Activated T-helper 1 cell treated with anti-CD3 and anti-CD28 coated beads, Interleukin-2, amount 50 U/mL, for 16 hours (primary cell): ENCODE data around the gene CD3E.

Source experiments
- DNase-seq, 2 donors: peaks; one replicate each; pipeline ENCODE4 v3.0.0-alpha.2; 2020; ENCODE audit warnings: low read depth in 1 of 2, low spot score in 1 of 2

Gene CD3E

DNA sequence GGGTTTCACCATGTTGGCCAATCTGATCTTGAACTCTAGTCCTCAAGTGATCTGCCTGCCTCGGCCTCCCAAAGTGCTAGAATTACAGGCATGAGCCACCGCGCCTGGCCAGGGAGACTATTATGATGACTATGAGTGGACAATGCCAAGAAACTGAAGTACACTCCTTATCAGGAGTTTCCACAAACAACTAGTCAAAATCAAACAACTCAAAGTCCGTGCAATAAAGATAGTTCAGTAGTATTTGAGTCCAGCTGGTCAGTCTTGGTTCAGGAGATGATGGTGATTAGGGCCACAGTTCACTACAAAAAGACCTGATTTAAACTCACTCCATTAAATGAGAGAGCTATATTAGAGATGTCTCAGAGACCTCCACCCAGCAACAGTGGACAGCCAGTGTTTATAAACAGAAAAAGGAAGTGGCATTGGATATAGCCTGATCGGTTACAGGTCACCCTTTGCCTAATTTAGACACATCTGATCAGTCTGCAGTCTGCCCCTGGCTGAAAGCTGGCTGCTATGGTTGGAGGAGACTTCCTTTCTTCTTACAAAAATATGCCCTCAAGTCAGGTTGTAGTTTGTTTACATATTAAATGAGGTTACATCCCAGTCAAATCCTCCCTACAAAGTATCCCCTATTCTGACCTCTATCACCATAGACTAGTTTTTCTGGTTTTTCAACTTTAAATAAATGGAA, 17.0 kb downstream of the CD3E start:
- DNase-seq: no peak

DNA sequence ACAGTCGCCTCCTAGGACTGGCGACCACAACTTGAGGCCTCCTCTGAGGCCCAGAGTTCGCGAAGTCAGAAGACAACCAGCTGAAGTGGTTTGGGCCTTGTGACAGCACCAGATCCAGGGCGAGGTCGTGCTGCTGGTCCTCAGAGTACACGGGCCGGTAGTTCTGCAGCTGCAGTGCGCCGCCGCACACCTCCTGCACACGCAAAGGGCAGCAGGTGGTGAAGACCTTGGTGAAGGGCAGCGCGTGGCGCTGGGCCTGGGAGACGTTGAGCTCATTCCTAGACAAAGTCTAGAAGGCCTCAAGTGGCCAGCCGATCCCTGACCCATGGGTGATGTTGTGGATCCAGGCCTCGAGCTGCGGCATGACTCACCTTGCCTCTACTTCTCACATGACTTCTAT, 18.2 kb downstream of the CD3E start:
- no peak for DNase-seq

DNA sequence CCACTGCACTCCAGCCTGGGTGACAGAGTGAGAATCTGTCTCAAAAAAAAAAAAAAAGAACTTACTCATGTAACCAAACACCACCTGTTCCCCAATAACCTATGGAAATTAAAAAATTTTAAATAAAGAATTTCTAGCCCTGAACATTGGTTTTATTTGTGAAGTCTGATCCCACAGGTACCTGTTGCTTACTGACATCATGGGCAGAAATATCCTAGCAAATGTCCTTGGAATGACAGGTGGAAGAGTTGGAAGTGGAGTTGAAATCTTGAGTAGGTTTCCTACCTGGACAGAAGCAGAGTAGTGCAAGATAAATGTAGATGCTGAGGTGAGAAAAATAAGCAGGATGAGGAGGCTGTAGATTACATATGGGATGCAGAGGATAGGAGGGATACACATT, 20.8 kb downstream of the CD3E start:
- DNase-seq: no peak

DNA sequence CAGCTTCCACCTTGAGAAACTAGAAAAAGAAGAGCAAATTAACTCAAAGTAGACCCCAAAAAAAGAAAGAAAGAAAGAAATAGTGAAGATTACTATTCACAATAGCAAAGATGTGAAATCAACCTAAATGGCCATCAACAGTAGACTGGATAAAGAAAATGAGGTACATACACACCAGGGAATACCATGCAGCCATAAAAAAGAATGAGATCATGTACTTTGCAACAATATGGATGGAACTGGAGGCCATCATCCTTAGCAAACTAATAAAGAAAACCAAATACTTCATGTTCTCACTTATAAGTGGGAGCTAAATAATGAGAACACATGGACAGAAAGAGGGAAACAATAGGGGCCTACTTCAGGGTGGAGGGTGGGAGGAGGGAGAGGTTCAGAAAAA, 24.2 kb downstream of the CD3E start:
- DNase-seq: no peak

DNA sequence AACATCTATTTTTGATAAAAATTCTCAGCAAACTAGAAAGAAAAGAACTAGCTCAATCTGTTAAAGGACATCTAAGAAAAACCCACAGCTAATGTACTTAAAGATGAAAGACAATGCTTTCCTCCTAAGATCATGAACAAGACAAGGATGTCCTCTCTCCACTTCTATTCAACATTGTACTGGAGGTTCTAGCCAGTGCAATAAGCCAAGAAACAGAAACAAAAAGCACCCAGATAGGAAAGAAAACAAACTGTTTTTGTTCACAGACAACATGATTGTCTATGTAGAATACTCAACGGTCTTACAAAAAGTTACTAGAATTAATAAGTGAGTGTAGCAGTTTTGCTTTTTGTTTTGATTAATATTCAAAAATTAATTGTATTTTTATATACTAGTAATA, 30.2 kb downstream of the CD3E start:
- no peak for DNase-seq

DNA sequence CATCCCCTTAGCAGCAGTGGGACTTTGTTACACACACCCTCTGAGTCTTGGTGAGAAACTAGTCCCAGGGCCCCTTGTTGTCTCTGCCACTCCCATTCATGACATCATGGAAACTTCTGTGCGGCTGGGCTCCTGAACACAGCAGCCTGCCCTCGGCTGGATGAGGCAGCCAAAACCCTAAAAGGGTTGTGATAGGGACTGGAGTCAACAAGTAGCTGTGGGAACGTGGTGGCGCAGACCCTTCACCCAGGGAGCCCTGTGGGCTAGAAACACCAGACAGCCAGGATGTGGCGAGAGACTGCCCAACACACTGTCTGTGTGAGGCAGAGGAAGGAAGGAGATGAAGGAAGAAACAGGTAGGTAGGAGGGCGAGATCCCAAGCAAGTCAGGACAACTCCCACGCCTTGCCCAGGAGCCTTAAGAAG, 34.1 kb downstream of the CD3E start:
- peak; percentile 68 to 75 for DNase-seq

DNA sequence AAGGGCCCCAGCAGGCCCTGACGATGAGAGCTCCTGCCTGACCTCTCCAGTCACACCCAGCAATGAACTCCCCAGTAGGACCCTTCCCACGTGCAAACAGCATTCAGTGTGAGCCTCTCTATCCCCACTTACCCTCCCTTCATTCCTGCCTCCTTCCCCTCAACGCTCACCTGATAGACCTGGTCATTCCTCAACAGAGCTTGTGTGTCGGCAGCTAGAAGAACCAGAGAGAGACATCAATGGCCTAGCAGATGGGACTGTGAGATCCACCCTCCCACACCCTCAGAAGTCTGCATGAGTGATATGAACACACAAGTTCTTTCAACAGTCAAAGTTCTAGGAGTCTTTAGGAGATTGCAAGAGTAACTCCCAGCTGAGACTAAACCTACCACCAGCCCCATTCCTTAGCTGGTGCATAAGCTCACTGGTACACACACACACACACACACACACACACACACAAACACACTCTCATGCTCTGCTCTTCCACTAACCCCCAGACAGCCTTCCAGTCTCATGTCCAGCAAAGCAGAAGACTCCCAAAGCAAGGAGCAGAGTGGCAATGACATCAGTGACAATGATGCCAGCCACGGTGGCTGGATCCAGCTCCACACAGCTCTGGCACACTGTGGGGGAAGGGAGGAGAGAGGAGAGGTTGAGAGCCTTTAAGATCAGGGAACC, 34.9 kb downstream of the CD3E start:
- no peak for DNase-seq

DNA sequence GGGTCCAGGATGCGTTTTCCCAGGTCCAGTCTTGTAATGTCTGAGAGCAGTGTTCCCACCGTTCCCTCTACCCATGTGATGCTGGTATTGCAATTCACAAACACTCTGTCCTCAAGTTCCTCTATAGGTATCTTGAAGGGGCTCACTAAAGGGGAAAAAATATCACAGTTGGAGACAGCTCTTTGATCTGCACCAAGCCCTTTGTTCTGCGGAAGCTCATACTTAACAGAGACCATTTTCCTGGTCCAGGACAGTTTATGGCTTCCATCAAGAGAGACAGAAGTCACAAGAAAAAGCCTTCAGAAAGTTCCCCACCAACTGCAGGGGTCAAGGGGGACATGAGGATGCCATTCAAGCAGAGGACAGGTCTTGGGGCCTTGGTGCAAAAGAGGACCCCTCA, 35.9 kb downstream of the CD3E start:
- no peak for DNase-seq

DNA sequence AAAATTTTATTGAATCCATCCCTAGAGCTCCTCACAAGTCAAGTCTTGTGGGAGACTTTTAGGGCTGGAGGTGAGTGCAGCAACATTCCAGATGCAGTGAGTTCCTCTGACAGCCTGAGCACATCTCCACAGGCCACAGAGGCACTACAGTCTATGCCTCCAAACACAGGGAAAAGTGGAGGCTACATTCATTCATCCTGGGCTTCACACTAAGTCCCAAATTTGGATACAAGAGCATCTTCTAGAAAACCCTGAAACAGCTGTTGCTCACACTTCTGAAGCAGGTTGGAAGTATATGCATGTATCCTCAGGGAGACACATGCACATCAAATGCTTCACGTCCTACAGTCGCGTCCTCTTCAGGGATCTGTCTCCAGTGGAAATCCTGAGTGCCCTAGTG, 36.7 kb downstream of the CD3E start:
- no peak for DNase-seq

DNA sequence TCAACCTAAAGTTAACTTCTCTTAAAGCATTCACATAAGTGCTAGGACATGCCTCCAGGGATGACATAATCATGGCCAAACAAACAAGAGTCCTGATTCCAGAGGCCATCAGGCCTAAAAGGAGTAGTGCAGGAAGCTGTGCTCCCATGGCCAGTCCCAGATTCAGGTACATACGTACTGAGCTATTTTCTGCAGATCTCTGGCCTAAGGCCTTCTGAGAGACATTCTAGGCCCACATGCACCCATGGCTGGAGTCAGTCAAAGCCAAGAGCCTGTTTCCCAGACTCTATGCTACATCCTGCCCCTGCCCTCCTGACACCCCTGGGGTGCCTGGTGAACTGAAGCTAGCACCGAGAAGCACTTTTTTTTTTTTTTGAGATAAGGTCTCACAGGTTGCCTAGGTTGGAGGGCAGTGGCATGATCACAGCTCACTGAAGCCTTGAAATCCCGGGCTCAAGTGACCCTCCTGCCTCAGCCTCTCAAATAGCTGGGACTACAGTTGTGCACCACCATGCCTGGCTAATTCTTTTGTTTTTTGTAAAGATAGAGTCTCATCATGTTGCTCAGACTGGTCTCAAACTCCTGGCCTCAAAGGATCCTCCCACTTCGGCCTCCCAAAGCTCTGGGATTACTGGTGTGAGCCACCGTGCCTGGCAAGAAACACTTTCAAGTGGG, 37.4 kb downstream of the CD3E start:
- DNase-seq: no peak

DNA sequence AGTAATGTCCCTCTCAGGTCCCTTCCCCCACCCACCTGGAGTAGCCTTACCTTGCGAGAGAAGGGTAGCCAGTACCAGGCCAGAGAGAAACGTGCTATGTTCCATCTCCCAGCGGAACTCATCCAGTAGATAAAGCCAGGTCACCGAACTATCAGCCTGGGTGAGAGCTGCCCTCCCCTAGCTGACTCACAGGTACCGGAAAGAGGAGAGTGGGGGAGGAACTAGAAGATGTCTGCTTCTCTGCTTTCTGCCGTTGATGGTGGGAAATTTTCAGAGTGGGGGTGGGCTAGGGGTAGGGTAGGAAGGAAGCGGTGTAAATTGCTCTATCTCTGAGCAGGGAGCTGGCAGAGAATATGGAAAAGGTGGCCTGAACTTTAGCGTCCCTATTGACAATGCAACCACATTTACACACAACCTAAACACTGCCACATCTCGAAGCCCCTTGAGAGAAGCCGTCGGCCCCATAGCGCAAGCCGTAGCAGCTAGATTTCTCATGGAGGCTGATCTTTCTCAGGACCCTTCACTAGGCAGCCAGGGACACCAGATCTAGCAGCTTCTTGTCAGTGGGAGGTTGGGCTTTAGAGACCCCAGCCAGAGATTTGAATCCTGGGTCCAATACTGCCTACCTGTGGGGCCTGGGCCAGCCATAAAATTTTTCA, 38.1 kb downstream of the CD3E start, which contains the start of gene CD3D:
TSS of gene CD3D (minus strand) at position 203 of the 659 bp plus-strand sequence. CDS start at position 105, 98 bp downstream.
- DNase-seq: peak; percentile 39 to 54

DNA sequence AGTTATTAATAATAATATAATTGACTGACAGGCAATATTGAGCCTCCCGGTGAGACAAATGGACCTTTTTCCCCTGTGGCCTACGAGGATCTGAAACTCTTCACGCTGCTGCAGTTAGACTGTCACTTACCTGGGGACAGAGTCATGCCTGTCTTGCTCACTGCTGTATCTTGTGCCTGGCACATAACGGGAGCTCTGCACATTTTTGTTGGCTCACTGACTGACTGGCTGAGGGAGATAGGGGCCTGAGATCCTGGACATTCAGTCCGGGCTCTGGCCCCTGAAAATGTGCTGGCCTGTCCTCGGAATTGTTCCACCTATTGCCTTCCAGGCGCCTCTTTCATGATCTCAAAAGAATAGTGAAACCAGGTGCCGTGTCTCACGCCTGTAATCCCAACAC, 38.7 kb downstream of the CD3E start:
- no peak for DNase-seq

DNA sequence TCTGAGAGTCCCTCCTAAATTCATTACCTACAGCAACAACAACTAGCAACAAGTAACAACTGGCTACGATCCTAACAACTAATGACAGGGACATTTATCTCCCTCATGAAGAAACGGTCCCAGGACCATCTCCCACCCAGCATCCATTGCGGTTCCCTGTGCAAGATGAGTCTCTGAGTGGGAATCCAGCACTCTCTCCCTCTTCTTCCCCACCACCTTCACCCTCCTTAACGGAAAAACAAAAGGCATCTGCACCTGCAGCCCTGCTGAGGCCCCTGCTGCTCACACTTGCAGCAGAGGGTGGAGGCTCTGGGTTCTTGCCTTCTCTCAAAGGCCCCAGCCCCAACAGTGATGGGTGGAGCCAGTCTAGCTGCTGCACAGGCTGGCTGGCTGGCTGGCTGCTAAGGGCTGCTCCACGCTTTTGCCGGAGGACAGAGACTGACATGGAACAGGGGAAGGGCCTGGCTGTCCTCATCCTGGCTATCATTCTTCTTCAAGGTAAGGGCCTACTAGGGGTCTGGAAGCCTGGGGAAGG, 39.5 kb downstream of the CD3E start, which contains the start of gene CD3G:
TSS of gene CD3G (plus strand) at position 364 of the 535 bp plus-strand sequence. CDS start at position 444, 80 bp downstream.
- peak; percentile 52 to 62 for DNase-seq

DNA sequence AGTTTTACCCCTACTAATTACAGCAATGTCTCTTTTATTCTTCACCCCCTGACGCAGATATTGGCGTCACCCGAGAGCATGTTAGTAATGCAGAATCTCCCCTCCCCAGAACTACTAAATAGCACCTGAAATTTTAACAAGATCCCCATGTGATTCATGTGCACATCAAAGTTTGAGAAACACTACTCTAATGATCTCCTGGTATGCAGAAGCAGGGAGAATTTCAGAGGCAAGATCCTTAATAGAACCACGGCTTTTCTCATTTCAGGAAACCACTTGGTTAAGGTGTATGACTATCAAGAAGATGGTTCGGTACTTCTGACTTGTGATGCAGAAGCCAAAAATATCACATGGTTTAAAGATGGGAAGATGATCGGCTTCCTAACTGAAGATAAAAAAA, 44.9 kb downstream of the CD3E start:
- no peak for DNase-seq

DNA sequence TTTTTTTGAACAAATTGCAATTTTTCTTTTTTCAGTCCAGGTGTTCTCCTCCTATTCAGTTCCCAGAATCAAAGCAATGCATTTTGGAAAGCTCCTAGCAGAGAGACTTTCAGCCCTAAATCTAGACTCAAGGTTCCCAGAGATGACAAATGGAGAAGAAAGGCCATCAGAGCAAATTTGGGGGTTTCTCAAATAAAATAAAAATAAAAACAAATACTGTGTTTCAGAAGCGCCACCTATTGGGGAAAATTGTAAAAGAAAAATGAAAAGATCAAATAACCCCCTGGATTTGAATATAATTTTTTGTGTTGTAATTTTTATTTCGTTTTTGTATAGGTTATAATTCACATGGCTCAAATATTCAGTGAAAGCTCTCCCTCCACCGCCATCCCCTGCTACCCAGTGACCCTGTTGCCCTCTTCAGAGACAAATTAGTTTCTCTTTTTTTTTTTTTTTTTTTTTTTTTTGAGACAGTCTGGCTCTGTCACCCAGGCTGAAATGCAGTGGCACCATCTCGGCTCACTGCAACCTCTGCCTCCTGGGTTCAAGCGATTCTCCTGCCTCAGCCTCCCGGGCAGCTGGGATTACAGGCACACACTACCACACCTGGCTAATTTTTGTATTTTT, 48.7 kb downstream of the CD3E start:
- no peak for DNase-seq

DNA sequence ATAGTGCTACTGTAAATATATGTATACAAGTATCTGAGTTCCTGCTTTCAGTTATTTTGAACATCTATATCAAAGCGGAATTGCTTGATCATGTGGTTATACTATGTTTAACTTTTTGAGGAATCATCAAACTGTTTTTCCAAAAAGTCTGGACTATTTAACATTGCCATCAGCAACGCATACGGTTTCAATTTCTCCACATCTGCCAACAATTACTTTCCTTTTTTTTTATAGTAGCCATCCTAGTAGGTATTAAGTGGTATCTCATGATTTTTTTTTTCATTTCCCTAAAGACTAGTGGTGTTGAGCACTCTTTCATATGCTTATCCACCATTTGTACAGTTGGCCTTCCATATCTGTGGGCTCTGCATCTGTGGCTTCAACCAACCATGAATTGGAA, 53.5 kb downstream of the CD3E start:
- DNase-seq: no peak

DNA sequence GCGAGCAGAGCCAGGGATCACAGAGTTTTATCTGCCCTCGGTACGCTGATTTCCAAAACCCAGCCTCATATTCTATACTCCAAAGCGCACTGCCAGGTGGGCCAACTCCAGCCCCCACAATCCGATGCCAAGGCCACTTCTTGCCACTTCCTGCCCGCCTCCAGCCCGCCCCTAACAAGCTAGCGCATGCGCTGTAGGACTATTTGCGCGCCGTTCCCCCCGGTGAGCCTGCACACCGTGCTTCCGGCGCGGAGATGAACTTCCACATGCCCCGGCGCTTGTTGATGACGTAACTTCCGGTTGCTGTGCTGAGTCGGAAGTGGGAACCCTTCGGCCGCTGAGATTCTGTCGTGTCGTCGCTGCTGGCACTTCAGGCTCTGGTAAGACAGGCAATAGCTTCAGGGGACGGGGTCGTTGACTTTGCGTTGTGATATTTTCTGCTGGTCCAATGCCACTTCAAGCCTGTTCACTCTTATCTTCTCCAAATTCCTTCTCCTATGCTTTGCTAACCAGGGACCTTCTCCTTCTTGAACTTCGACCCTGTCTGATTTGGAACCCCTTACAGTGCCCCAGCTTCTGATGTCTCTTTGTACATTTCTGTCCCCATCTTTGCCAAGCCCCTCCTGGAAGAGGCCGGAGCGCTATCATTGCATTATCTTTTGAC, 54.9 kb downstream of the CD3E start, which contains the start of gene UBE4A:
TSS of gene UBE4A (plus strand) at position 306 of the 664 bp plus-strand sequence. CDS start 5,481 bp downstream, outside the sequence.
- peak; percentile 94 to 98 for DNase-seq

DNA sequence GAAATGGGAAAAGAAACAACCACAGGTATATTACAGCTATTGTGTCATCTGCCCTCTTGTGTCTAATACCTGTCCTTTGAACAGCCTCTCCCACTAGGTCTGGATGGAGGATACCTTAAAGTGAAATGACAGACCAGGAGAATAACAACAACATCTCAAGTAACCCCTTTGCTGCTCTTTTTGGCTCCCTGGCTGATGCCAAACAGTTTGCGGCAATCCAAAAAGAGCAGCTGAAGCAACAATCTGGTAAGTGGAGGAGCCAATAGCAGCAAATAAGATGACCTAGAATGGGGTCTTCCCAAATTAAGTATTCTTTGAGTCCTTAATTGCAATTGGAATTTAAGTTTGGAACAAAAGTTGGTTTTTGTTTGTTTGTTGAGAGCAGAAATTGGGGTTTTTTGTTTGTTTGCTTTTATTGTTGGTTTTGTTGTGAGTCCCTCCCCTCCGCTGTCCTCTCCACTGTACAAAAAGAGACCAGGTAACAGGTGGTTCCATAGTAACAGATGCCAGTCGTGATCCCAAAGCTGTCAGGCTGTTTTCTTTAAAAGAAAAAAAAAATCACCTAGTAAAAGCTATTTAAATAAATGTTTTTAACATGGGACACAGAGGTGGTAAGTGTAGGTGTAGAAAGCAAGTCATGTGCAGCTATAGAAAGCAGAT, 60.6 kb downstream of the CD3E start:
- DNase-seq: no peak
